Measurements from ENCODE around the gene MAGI3.
"Not testable (repeated sequence)": the region's sequence is repeated elsewhere in the genome, so short reads cannot be mapped to it uniquely, and the experiment has no call there.

The MAGI3 gene

GRCh38 chr1:113439277-113439670 lies 49.0 kb downstream of the MAGI3 start:
- DNase-seq (ENCODE audit: low read depth, low spot score), result no peak

GRCh38 chr1:113442131-113442530 lies 51.8 kb downstream of the MAGI3 start:
- DNase-seq (ENCODE audit: low read depth, low spot score), result no peak

DNA sequence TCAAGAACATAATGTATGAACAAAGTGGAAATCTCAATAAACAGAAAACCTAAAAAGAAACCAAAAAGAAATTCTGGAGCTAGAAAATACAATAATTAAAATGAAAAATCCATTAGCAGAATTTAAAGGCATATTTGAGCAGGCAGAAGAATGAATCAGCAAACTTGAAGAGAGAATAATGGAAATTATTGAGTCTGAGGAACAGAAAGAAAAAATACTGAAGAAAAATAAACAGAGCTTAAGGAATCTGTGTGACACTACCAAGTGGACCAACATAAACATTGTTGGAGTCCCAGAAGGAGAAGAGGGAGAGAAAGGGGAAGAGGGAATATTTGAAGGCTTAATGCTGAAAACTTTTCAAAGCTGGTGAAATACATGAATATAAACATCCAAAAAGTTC lies 54.5 kb downstream of the MAGI3 start:
- no peak for DNase-seq (ENCODE audit: low read depth, low spot score)

DNA sequence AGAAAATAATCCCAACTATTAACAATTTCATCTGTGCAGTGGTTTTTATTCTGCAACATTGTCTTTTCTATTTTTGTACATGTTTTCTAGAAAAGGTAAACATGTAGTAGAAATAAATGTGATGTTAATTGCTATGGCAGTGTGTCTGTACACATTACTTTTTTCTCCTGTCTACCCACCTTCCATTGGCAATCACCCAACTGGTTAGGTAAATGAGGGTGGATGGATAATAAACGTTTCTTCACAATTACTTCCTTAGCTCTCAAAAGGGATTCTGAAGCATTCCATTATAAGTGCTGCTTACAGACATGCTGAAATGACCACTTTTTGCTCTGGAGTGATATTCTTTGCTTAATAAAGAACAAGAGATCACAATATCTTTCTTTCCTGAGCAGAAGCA lies 61.4 kb downstream of the MAGI3 start:
- DNase-seq (ENCODE audit: low read depth, low spot score), result no peak

- DNase-seq (ENCODE audit: low read depth, low spot score), result no peak
Measured at GRCh38 chr1:113452921-113453770, 62.8 kb downstream of the MAGI3 start.

- DNase-seq (ENCODE audit: low read depth, low spot score), result no peak
Measured at GRCh38 chr1:113453771-113454083, 63.4 kb downstream of the MAGI3 start.

- DNase-seq (ENCODE audit: low read depth, low spot score), result no peak
Measured at GRCh38 chr1:113455374-113455773, 65.1 kb downstream of the MAGI3 start.

- DNase-seq (ENCODE audit: low read depth, low spot score), result no peak
Measured at GRCh38 chr1:113456967-113457366, 66.7 kb downstream of the MAGI3 start.

GRCh38 chr1:113459279-113459678 lies 69.0 kb downstream of the MAGI3 start:
- no peak for DNase-seq (ENCODE audit: low read depth, low spot score)

- DNase-seq (ENCODE audit: low read depth, low spot score), result no peak
Measured at GRCh38 chr1:113467991-113468390, 77.7 kb downstream of the MAGI3 start.

DNA sequence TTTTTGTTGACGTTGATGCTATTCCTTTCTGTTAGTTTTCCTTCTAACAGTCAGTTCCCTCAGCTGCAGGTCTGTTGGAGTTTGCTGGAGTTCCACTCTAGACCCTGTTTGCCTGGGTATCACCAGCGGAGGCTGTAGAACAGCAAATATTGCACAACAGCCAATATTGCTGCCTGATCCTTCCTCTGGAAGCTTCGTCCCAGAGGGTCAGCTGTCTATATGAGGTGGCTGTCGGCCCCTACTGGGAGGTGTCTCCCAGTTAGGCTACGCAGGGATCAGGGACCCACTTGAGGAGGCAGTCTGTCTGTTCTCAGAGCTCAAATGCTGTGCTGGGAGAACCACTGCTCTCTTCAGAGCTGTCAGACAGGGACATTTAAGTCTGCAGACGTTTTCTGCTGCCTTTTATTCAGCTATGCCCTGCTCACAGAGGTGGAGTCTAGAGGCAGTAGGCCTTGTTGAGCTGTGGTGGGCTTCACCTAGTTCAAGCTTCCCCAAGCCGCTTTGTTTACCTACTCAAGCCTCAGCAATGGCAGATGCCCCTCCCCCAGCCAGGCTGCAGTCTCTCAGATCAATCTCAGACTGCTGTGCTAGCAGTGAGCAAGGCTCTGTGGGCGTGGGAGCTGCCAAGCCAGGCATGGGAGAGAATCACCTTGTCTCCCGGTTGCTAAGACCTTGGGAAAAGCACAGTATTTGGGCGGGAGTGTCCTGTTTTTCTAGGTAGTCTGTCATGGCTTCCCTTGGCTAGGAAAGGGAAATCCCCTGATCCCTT lies 88.3 kb downstream of the MAGI3 start:
- DNase-seq (ENCODE audit: low read depth, low spot score), result peak; percentile 2

- DNase-seq (ENCODE audit: low read depth, low spot score), result peak; percentile 54
Measured at GRCh38 chr1:113479713-113480676, 89.7 kb downstream of the MAGI3 start.

DNA sequence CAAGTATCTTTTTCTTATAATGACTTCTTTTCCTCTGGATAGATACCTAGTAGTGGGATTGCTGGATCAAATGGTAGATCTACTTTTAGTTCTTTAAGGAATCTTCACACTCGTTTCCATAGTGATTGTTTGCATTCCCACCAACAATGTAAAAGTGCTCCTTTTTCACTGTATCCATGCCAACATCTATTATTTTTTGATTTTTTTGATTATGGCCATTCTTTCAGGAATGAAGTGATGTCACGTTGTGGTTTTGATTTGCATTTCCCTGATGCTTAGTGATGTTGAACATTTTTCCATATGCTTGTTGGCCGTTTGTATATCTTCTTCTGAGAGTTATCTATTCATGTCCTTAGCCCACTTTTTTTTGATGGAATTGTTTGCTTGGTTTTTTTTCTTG lies 94.8 kb downstream of the MAGI3 start:
- DNase-seq (ENCODE audit: low read depth, low spot score), result not testable (repeated sequence)

DNA sequence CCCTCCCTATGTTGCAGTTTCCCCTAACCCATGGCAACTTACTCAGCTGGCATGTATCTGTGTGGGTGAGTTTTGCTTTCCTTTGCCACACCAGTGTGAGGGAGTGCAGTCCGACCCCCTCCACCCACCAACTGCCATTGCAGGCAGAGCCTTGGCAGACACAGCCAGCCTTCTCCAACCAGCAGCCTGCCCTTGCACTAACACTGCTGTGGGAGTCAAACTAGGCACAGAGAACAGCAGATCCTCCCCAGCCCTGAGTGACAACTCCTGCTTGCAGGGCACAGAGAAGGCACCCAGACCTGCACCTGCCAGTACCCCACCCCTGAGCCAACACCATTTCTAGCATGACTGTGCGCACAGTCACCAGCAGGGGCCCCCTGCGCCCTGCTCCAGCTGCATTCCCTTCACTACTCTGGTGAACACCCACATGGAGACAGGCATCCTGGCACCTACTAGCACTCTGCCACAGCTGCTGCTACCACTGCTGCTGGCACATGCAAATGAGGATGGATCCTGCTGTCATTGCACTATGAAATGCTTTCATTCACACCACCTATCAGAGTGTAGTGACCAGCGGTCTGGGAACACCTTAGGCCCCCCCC lies 98.4 kb downstream of the MAGI3 start:
- peak; percentile 30 for DNase-seq (ENCODE audit: low read depth, low spot score)

- no peak for DNase-seq (ENCODE audit: low read depth, low spot score)
Measured at GRCh38 chr1:113490384-113490783, 100.1 kb downstream of the MAGI3 start.

GRCh38 chr1:113493533-113493932 lies 103.2 kb downstream of the MAGI3 start:
- DNase-seq (ENCODE audit: low read depth, low spot score), result no peak

GRCh38 chr1:113505357-113505756 lies 115.0 kb downstream of the MAGI3 start:
- no peak for DNase-seq (ENCODE audit: low read depth, low spot score)

DNA sequence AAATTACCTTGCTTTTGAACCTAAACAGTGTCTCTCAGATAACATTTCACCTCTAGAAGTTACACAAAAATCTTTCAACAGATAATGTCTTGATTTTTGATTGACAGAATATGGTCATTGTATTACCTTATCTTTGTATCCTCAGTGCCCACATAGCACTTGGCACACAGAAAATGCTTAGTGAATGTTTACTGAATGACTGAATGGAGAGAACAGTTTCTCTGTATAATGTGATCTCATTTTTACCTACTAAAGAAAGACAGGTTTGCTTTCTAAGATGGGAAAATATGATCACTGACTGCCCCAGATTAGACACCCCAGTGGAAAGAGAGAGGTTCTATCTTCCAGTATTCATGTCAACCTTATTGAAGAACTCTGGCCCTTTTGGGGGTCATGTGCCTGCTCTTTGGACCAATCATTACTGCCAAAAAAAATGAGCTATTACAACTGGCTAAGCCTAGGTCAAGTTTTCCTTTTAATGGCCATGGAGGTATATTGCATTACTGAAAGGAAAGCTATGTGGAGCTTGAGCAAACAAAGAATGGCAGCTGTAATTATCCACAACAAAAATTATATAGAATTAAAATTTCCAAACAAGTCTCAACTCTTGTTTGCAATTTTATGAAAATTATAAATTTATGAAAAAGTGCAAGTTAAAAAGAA lies 117.4 kb downstream of the MAGI3 start:
- DNase-seq (ENCODE audit: low read depth, low spot score), result no peak

- DNase-seq (ENCODE audit: low read depth, low spot score), result no peak
Measured at GRCh38 chr1:113508364-113509164, 118.2 kb downstream of the MAGI3 start.

- DNase-seq (ENCODE audit: low read depth, low spot score), result not testable (repeated sequence)
Measured at GRCh38 chr1:113509766-113510165, 119.5 kb downstream of the MAGI3 start.

All from ELF-1 (cell line).